Epithelial cell of esophagus (primary cell): ENCODE measurements around the gene PDLIM5.

Experiments
- DNase-seq: peaks from one replicate; pipeline ENCODE4 v3.0.0; 2010; ENCODE audit warnings: low read depth
- H3K4me3 ChIP-seq: 2 replicates; pipeline ENCODE4 v1.5.1; 2011; ENCODE audit warnings: mild to moderate bottlenecking, low read length, control low read depth
- TF ChIP-seq, protein P1 (sequence below): IDR thresholded peaks from 2 replicates; pipeline ENCODE4 v1.5.1; 2011; ENCODE audit warnings: low read depth, mild to moderate bottlenecking, low read length, control low read depth, inconsistent platforms; ENCODE audit not compliant: insufficient read depth; ENCODE audit errors: missing control alignments

The PDLIM5 gene

DNA sequence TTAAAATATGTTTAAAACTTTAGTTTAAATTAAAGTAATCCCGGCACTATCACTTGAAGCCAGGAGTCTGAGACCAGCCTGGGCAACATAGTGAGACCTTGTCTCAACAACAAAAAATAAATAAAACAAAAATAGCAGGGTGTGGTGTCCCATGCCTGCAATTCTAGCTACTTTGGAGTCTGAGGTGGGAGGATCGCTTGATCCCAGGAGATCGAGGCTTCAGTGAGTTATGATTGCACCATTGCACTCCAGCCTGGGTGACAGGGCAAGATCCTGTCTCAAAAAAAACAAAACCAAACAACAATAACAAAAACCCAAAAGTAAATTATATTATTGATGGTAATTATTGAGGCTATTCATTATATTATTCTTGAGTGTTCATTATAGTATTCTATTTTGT, 9.9 kb upstream of the PDLIM5 start:
- DNase-seq = no peak
- TF ChIP-seq, protein P1, sequence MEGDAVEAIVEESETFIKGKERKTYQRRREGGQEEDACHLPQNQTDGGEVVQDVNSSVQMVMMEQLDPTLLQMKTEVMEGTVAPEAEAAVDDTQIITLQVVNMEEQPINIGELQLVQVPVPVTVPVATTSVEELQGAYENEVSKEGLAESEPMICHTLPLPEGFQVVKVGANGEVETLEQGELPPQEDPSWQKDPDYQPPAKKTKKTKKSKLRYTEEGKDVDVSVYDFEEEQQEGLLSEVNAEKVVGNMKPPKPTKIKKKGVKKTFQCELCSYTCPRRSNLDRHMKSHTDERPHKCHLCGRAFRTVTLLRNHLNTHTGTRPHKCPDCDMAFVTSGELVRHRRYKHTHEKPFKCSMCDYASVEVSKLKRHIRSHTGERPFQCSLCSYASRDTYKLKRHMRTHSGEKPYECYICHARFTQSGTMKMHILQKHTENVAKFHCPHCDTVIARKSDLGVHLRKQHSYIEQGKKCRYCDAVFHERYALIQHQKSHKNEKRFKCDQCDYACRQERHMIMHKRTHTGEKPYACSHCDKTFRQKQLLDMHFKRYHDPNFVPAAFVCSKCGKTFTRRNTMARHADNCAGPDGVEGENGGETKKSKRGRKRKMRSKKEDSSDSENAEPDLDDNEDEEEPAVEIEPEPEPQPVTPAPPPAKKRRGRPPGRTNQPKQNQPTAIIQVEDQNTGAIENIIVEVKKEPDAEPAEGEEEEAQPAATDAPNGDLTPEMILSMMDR = no peak
- H3K4me3 ChIP-seq = no peak overlapping the region

DNA sequence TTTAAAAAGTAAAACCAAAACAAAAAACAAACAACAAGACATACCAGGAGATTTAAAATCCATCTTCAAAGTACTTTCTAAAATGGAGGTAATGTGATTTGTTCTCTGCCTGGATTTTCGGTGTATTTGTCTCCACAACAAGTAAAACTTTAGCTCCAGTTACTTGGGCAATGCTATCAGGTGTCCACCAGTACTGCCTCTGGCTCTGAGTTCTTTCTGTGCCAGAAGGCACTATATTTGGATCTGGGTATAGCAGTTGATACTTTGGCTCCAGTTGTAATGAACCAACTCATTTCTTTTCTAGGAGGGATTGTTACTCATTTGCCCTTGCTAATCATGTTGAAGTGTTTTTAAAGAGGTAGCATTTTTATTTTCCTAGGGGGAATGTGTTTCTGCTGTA, 9.5 kb upstream of the PDLIM5 start:
- DNase-seq = no peak
- no peak overlapping the region for H3K4me3 ChIP-seq
- TF ChIP-seq, protein P1 = no peak

DNA sequence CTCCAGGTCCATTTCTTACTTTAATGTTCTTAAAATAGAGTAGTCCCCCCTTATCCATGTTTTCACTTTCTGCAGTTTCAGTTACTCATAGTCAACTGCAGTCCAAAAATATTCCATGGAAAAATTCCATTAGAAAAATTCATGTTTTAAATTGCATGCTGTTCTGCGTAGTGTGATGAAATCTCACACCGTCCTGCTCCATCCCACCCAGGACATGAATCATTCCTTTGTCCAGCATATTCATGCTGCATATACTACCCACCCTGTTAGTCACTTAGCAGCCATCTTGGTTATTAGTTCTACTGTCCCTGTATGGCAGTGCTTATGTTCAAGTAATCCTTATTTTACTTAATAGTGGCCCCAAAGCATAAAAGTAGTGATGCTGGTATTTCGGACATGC, 5.4 kb upstream of the PDLIM5 start:
- TF ChIP-seq, protein P1 = no peak
- DNase-seq = peak; percentile 95
- H3K4me3 ChIP-seq = no peak overlapping the region

DNA sequence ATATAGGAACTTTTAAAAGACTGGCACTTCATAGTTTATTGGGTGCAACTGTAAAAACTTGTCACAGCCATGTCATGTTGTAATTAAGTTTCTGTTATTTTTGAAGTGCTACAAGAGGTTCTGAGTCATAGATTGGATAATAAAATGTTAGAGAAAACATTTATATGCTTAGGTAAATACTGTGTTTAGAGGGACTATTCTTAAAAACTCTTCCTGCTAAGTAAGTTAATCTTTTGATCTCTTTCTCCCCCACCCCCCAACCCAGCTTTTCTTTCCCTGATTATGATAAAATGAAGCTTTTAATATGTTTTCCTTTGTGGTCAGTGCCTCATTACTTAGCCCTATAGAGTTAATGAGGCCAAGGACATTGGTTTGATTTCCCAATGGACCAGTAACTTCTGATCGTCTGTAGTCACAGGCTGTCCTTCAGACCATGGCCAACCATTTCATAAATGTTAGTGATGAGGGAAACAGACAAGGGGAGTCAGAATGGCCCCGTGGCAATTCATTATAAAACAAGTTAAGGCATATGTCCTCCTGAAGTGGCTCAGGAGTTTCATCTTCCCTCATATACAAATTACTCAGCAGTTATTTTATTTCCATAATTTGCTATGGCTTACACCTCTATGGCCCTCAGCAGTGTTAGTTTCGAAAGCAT, 3.9 kb upstream of the PDLIM5 start:
- DNase-seq = peak; percentile 73
- H3K4me3 ChIP-seq = no peak overlapping the region
- TF ChIP-seq, protein P1 = no peak

DNA sequence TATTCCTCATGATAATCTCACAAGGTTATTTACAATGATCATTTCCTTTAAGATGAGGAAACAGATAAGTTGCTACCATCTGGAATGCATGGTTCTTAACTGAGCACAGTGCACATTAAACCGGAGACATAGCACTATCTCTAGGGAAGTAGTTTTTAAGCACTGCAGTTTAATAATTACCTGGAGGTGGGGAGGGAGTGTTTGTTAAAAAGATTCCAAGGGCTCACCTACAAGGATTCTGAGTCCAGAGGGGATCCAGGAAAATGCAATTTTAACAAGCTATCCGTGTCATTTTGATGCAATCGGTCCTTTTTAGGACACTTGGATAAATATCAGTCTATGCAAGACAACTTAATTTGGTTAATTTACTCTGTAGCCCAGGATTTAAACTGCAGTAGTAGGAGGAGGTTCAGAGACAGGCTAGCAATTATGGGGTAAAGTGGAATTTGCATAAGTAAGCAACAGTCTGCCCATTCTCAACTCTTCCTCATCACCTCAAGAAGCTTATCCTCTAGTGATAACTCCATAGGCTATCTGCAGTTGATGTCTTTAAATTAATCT, 2.8 kb upstream of the PDLIM5 start:
- no peak for DNase-seq
- TF ChIP-seq, protein P1 = no peak
- no peak overlapping the region for H3K4me3 ChIP-seq

DNA sequence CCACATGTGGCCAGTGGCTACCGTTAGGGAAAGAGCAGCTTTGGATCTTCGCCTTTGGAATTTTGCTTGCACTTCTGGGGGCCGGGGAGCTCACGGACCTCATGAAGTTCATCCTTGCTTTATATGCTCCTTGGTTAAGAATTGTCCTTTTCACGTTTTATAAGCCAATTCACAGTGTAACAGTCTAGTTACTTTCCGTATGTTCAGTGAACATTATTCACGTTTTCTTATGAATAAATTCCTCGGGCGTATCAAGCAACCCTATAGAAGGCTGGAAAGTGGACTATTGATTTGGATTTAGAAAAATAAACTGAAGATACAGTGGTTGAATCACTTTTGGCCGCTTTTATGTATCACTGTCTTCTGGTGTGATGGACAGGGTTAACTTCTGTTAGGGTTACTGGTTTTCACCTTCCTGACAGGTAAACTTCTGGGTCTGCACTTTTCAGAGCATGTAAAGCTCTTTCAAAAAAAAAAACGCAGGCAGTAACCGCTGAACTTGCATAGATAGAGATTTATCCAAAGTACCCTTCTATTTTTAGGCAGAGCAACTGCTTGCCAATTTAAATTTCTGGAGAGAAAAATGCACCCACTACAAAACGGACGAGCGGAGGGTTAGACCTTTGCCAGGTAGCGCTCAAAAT, 569 bp upstream of the PDLIM5 start:
- TF ChIP-seq, protein P1 = no peak
- H3K4me3 ChIP-seq = peak overlapping the region; percentile 57
- DNase-seq = no peak
